ENCODE results near the gene TGFBR3L. TPM values are rescaled to one million over a fixed set of nuclear protein-coding genes. Genes with fewer than 3 reads are reported as not detected.

The TGFBR3L gene
- total RNA-seq, 1 donor from 2014 or later: not detected

DNA sequence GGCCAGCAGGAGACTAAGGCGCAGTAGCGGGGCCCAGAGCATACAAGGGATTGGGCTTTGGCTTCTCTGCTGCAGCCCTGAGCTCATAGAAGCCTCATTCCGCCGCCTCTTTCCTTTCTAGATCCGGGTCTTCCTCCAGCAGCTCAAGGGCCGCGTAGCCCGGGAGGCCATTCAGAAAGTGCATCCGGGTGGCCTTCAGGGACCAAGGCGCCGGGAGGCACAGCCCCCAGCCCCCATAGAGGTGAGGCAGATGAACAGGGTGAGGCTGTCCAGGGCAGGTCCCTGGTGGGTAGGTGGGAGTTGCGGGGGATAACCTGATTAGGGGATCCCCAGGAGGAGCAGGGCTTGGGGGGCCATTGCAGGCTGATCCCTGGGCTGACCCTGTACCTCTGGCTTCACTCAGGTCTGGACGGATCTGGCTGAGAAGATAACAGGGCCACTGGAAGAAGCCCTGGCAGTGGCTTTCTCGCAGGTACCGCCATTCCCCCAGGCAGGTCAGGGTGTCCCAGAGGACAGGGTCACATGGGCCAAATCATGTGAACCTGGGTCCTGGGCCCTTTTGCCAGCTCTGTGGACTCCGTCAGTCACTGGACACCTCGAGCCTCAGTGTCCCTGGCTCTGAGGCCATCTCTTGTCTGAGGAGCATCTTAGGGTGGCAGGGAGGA, 6.8 kb downstream of the TGFBR3L start:
- Mint-ChIP-seq H3K27me3 (peaks cover 7% of the 10 kb centered on the region), H3K27ac (peak overlapping the region; percentile 96), H3K36me3 (ENCODE audit: low read depth) (peaks cover 11% of the 10 kb centered on the region), H3K4me1 (peaks cover 47% of the 10 kb centered on the region), H3K4me3 (peak overlapping the region; percentile 93), H3K9me3 (no peaks in the 10 kb centered on the region)
- ChIA-PET CTCF (interaction anchor here (0.8 to 2.7 kb wide), 3 partner anchors 52 to 353 kb away, joined by 4 to 13 read pairs (median 6); no protein-coding TSS in a partner anchor), POLR2A (interaction anchor here (0.5 to 4.0 kb wide), 15 partner anchors 8 to 852 kb away, joined by 3 to 49 read pairs (median 5); partner anchors contain the start of genes MAP2K7, PET100, RAB11B and STXBP2)
- DNase-seq (no peak), ATAC-seq (ENCODE audit: low read depth) (no peak)
- intact Hi-C loops (cut with micrococcal nuclease): loop anchor here (2.0 to 10.0 kb wide), 3 partner anchors 241 to 387 kb away; partner anchors contain the start of genes PNPLA6 and TRAPPC5
- TF ChIP-seq, protein P1, sequence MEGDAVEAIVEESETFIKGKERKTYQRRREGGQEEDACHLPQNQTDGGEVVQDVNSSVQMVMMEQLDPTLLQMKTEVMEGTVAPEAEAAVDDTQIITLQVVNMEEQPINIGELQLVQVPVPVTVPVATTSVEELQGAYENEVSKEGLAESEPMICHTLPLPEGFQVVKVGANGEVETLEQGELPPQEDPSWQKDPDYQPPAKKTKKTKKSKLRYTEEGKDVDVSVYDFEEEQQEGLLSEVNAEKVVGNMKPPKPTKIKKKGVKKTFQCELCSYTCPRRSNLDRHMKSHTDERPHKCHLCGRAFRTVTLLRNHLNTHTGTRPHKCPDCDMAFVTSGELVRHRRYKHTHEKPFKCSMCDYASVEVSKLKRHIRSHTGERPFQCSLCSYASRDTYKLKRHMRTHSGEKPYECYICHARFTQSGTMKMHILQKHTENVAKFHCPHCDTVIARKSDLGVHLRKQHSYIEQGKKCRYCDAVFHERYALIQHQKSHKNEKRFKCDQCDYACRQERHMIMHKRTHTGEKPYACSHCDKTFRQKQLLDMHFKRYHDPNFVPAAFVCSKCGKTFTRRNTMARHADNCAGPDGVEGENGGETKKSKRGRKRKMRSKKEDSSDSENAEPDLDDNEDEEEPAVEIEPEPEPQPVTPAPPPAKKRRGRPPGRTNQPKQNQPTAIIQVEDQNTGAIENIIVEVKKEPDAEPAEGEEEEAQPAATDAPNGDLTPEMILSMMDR (IDR thresholded peaks at IDR 0.05): no peak

DNA sequence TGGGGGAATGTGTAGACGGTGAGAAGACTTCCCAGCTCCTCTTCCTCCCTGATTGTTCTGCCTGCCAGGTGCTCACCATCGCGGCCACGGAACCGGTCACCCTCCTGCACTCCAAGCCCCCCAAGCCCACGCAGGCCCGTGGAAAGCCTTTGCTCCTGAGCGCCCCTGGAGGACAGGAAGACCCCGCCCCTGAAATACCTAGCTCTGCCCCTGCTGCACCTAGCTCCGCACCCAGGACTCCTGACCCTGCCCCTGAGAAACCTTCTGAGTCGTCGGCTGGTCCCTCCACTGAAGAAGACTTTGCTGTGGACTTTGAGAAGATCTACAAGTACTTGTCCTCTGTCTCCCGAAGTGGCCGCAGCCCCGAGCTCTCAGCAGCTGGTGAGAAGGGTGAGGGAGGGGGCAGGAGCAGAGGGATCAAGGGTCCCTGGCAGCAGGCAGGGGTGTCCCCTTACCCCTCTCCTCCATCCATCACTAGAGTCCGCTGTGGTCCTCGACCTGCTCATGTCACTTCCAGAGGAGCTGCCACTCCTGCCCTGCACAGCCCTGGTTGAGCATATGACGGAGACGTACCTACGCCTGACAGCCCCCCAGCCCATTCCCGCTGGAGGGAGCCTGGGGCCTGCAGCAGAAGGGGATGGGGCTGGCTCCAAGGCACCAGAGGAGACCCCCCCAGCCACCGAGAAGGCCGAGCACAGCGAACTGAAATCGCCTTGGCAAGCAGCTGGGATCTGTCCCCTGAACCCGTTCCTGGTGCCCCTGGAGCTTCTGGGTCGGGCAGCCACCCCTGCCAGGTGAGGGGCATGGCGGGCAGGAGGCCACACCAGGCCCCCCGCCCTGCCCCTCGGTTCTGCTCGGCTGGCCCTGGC, 7.6 kb downstream of the TGFBR3L start:
- H3K4me1 Mint-ChIP-seq: peaks cover 45% of the 10 kb centered on the region
- CTCF ChIA-PET: interaction anchor here (1.0 to 2.7 kb wide), 2 partner anchors 22 to 354 kb away, joined by 3 to 13 read pairs; partner anchors contain the start of gene TIMM44
- no peaks in the 10 kb centered on the region for H3K9me3 Mint-ChIP-seq

DNA sequence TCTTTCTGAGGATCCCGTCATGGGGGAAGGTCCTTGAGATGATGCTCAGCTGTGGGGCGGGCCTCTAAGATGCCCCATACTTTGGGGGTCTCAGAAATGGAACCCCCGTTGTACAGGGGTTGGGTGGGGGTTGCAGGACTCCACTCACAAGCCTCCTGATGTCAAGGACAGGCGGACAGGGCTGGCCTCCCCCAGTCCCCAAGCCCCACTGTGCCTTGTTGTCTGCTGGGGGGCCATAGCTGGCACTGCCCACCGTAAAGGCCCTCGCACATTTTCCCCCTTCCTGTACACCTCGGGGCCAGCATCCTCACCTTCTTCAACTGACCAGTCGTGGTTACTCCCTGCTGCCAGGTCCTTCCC, 8.2 kb downstream of the TGFBR3L start:
- no peak overlapping the region for H3K4me3 Mint-ChIP-seq
- TF ChIP-seq, protein P1 (IDR thresholded peaks at IDR 0.05): no peak
- intact Hi-C loops (cut with micrococcal nuclease): loop anchor here (10.0 kb wide), 2 partner anchors 268 to 388 kb away; partner anchors contain the start of gene PNPLA6
- CTCF ChIA-PET: interaction anchor here (1.0 kb wide), 1 partner anchor 21 kb away, joined by 3 read pairs; the partner anchor contains the start of gene TIMM44
- H3K4me1 Mint-ChIP-seq: peaks cover 42% of the 10 kb centered on the region
- H3K27me3 Mint-ChIP-seq: peaks cover 5% of the 10 kb centered on the region
- no peaks in the 10 kb centered on the region for H3K9me3 Mint-ChIP-seq
- H3K27ac Mint-ChIP-seq: no peak overlapping the region
- H3K36me3 Mint-ChIP-seq (ENCODE audit: low read depth): peaks cover 11% of the 10 kb centered on the region
- POLR2A ChIA-PET: interaction anchor here (1.1 to 4.0 kb wide), 3 partner anchors 19 to 22 kb away, joined by 3 to 49 read pairs (median 30); partner anchors contain the start of genes MAP2K7 and TIMM44
- no peak for ATAC-seq (ENCODE audit: low read depth)
- no peak for DNase-seq

More for the DNA sequence above, 7.6 kb downstream of the TGFBR3L start:
- H3K4me3 Mint-ChIP-seq: no peak overlapping the region
- TF ChIP-seq, protein P1 (IDR thresholded peaks at IDR 0.05): no peak
- DNase-seq: no peak
- intact Hi-C loops (cut with micrococcal nuclease): loop anchor here (2.0 to 10.0 kb wide), 3 partner anchors 241 to 387 kb away; partner anchors contain the start of genes PNPLA6 and TRAPPC5
- peaks cover 11% of the 10 kb centered on the region for H3K36me3 Mint-ChIP-seq (ENCODE audit: low read depth)
- no peak for ATAC-seq (ENCODE audit: low read depth)
- H3K27ac Mint-ChIP-seq: no peak overlapping the region
- POLR2A ChIA-PET: interaction anchor here (1.1 to 4.0 kb wide), 4 partner anchors 13 to 22 kb away, joined by 3 to 49 read pairs (median 17); partner anchors contain the start of genes MAP2K7 and TIMM44
- peaks cover 5% of the 10 kb centered on the region for H3K27me3 Mint-ChIP-seq

DNA sequence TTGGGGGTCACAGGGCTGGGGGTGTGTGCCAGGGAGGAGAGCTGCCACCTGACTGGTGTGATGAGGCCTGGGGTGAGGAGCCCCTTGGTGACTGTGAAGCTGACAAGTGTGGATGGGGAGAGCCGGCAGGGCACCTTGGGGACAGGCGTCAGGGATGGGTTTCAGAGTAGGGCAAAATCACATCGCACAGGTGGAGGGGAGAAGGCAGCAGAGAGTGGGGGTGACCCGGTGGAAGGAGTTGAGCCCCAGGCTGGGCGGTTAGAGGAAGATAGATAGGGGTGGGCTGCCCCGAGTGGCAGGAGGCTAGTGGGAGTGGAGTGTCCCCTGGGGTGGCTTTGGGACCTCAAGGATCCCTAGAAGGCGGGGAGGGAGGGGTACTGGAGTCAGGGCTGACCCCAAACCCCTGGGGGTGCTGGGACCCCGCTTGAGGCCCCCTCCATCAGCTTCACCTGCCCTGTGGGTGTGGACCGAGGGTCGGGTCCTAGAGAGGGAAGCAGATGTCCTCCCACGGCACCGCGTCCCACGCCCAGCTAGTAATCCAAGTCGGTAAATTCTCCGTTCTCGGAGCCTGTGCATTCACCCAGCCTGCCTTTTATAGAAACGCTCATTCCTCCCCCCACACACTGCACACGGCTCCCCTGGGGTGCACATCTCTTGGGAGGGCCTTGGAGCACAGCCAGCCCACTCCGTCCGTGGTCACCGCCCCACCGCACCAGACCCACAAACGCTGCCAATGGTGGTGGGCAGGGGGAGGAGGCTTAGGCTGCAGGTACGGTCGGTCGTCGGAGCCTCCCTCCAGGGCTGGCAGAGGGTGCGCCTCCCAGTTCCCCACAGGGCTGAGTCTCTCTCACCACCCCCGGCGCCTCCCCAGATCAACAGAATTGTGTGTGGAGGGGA, 8.9 kb downstream of the TGFBR3L start:
- TF ChIP-seq, protein P1 (IDR thresholded peaks at IDR 0.05): no peak
- Mint-ChIP-seq H3K27me3 (peaks cover 2% of the 10 kb centered on the region), H3K4me3 (no peak overlapping the region), H3K27ac (no peak overlapping the region), H3K9me3 (no peaks in the 10 kb centered on the region), H3K4me1 (peaks cover 39% of the 10 kb centered on the region), H3K36me3 (ENCODE audit: low read depth) (peaks cover 12% of the 10 kb centered on the region)
- CTCF ChIA-PET: interaction anchor here (1.0 to 1.1 kb wide), 2 partner anchors 15 to 243 kb away, joined by 3 to 4 read pairs; partner anchors contain the start of gene TRAPPC5
- POLR2A ChIA-PET: interaction anchor here (1.2 to 4.0 kb wide), 2 partner anchors 19 to 20 kb away, joined by 3 to 49 read pairs; partner anchors contain the start of gene TIMM44
- ATAC-seq (ENCODE audit: low read depth): no peak
- intact Hi-C loops (cut with micrococcal nuclease): loop anchor here (10.0 kb wide), 2 partner anchors 269 to 389 kb away; partner anchors contain the start of gene PNPLA6
- no peak for DNase-seq
